IMR-90 (cell line): ENCODE data around the gene SEL1L3. TPM values are rescaled to one million over a fixed set of nuclear protein-coding genes. Genes with fewer than 3 reads are reported as not detected.

Source experiments
- ATAC-seq: fragments of 200-7000 bp; cut with Tn5 transposase; 2 replicates; pipeline ENCODE4 v1.9.1; 2020; ENCODE audit warnings: low read depth, mild to moderate bottlenecking, moderate library complexity
- BruUV-seq: library from RNA; stranded (reverse); fragments of 400-500 nt; replicated peaks from 2 replicates; lab custom pipeline; 2021; lab: Mats Ljungman, UMichigan
- CTCF ChIA-PET: fragments of 300-600 bp; formaldehyde crosslinking; extraction: SDS; loops from one replicate; lab custom pipeline; 2021; ENCODE audit warnings: antibody characterized with exemption; lab: Yijun Ruan, JAX
- POLR2A ChIA-PET: fragments of 300-600 bp; sonication (Branson Sonifier 250); formaldehyde crosslinking; loops from one replicate; lab custom pipeline; 2022; ENCODE audit warnings: antibody characterized with exemption; ENCODE audit not compliant: unreplicated experiment; lab: Charles Lee
- DNase-seq: peaks from one replicate; pipeline ENCODE4 v3.0.0; 2013
- H2AFZ ChIP-seq: replicated peaks from 2 replicates; pipeline ENCODE3; 2013; ENCODE audit warnings: low read length, mild to moderate bottlenecking; ENCODE audit not compliant: poor library complexity
- H2AK5ac ChIP-seq: 2 replicates; pipeline ENCODE4 v1.6.1; 2013; ENCODE audit warnings: low read depth, low read length, inconsistent platforms
- H2AK9ac ChIP-seq: replicated peaks from 2 replicates; pipeline ENCODE3; 2013; ENCODE audit warnings: mild to moderate bottlenecking, low read depth, low read length, moderate library complexity; ENCODE audit not compliant: poor library complexity
- H2BK120ac ChIP-seq: 2 replicates; pipeline ENCODE4 v1.6.1; 2013; ENCODE audit warnings: low read depth, low read length, inconsistent platforms
- H2BK15ac ChIP-seq: 3 replicates; pipeline ENCODE4 v1.6.1; 2013; ENCODE audit warnings: low read depth, low read length, inconsistent platforms
- H2BK20ac ChIP-seq: 2 replicates; pipeline ENCODE4 v1.6.1; 2013; ENCODE audit warnings: low read depth, mild to moderate bottlenecking, inconsistent platforms, low read length, moderate library complexity
- H2BK5ac ChIP-seq: 2 replicates; pipeline ENCODE4 v1.6.1; 2013; ENCODE audit warnings: mild to moderate bottlenecking, low read depth, low read length, inconsistent platforms; ENCODE audit not compliant: poor library complexity, severe bottlenecking
- H3K14ac ChIP-seq: replicated peaks from 2 replicates; pipeline ENCODE4 v1.6.1; 2013; ENCODE audit warnings: low read depth, low read length, inconsistent platforms
- H3K18ac ChIP-seq: 2 replicates; pipeline ENCODE4 v1.6.1; 2013; ENCODE audit warnings: low read depth, low read length, control low read depth
- H3K23ac ChIP-seq: 2 replicates; pipeline ENCODE4 v1.6.1; 2013; ENCODE audit warnings: low read depth, low read length, inconsistent platforms
- H3K27ac ChIP-seq: 2 replicates; pipeline ENCODE4 v1.5.1; 2013; ENCODE audit warnings: mild to moderate bottlenecking, control low read depth, low read length; ENCODE audit not compliant: insufficient read depth
- H3K27me3 ChIP-seq: 2 replicates; pipeline ENCODE4 v1.6.1; 2013; ENCODE audit warnings: low read length; ENCODE audit not compliant: control insufficient read depth, insufficient read depth
- H3K36me3 ChIP-seq: 2 replicates; pipeline ENCODE4 v1.6.1; 2013; ENCODE audit warnings: low read length, mixed read lengths; ENCODE audit not compliant: control insufficient read depth, insufficient read depth
- H3K4ac ChIP-seq: 2 replicates; pipeline ENCODE4 v1.6.1; 2013; ENCODE audit warnings: low read depth, low read length, inconsistent platforms
- H3K4me1 ChIP-seq: 2 replicates; pipeline ENCODE4 v1.6.1; 2013; ENCODE audit warnings: low read length, mixed read lengths; ENCODE audit not compliant: control insufficient read depth, insufficient read depth
- H3K4me2 ChIP-seq: 2 replicates; pipeline ENCODE4 v1.6.1; 2013; ENCODE audit warnings: low read depth, mild to moderate bottlenecking, control low read depth, low read length, moderate library complexity
- H3K4me3 ChIP-seq: 2 replicates; pipeline ENCODE4 v1.5.1; 2013; ENCODE audit warnings: low read depth, mild to moderate bottlenecking, control low read depth, low read length, moderate library complexity; ENCODE audit not compliant: insufficient read depth
- H3K56ac ChIP-seq: 2 replicates; pipeline ENCODE4 v1.6.1; 2013; ENCODE audit warnings: low read length, inconsistent platforms; ENCODE audit not compliant: insufficient read depth; ENCODE audit errors: extremely low read depth
- H3K79me1 ChIP-seq, 2 experiments: 2 replicates each; pipeline ENCODE4 v1.6.1; 2013; ENCODE audit warnings: low read length in 2 of 2, inconsistent platforms in 1 of 2, low read depth in 1 of 2
- H3K9ac ChIP-seq: 2 replicates; pipeline ENCODE4 v1.6.1; 2013; ENCODE audit warnings: low read depth, low read length, control low read depth
- H3K9me1 ChIP-seq: 2 replicates; pipeline ENCODE4 v1.6.1; 2013; ENCODE audit warnings: low read length, inconsistent platforms; ENCODE audit not compliant: insufficient read depth
- H3K9me3 ChIP-seq: 2 replicates; pipeline ENCODE4 v1.6.1; 2013; ENCODE audit warnings: low read length; ENCODE audit not compliant: control insufficient read depth, insufficient read depth
- H4K20me1 ChIP-seq: 2 replicates; pipeline ENCODE4 v1.6.1; 2013; ENCODE audit warnings: low read length, inconsistent platforms; ENCODE audit not compliant: insufficient read depth
- H4K5ac ChIP-seq: 2 replicates; pipeline ENCODE4 v1.6.1; 2013; ENCODE audit warnings: mild to moderate bottlenecking, low read depth, low read length, control low read depth
- H4K8ac ChIP-seq, 2 experiments: 2 replicates each; pipeline ENCODE4 v1.6.1; 2013; ENCODE audit warnings: low read depth in 2 of 2, low read length in 2 of 2, control low read depth in 1 of 2, inconsistent platforms in 1 of 2
- H4K91ac ChIP-seq: 2 replicates; pipeline ENCODE4 v1.6.1; 2013; ENCODE audit warnings: low read depth, low read length, inconsistent platforms; ENCODE audit not compliant: insufficient read depth
- BHLHE40 ChIP-seq: fragments of 150-350 bp; IDR thresholded peaks from 2 replicates; pipeline ENCODE4 v1.6.1; 2016; ENCODE audit warnings: mild to moderate bottlenecking, low read depth, low read length
- CEBPB ChIP-seq: IDR thresholded peaks from 2 replicates; pipeline ENCODE4 v1.6.1; 2012; ENCODE audit warnings: low read depth, low read length, improper control_type of control experiment
- CHD1 ChIP-seq: IDR thresholded peaks from 2 replicates; pipeline ENCODE4 v1.6.1; 2012; ENCODE audit warnings: low read depth, low read length, improper control_type of control experiment
- FOS ChIP-seq: fragments of 150-350 bp; IDR thresholded peaks from 2 replicates; pipeline ENCODE4 v1.6.1; 2016; ENCODE audit warnings: low read depth, low read length
- MAFK ChIP-seq: IDR thresholded peaks from 2 replicates; pipeline ENCODE4 v1.6.1; 2012; ENCODE audit warnings: low read depth, low read length, improper control_type of control experiment
- MAZ ChIP-seq: IDR thresholded peaks from 2 replicates; pipeline ENCODE4 v1.6.1; 2012; ENCODE audit warnings: low read depth, mild to moderate bottlenecking, low read length, improper control_type of control experiment, moderate library complexity, borderline replicate concordance
- MXI1 ChIP-seq: IDR thresholded peaks from 2 replicates; pipeline ENCODE4 v1.6.1; 2012; ENCODE audit warnings: low read depth, mild to moderate bottlenecking, low read length, moderate library complexity, borderline replicate concordance
- NFE2L2 ChIP-seq: fragments of 150-350 bp; IDR thresholded peaks from 2 replicates; pipeline ENCODE4 v1.6.1; 2016; ENCODE audit warnings: low read depth, mild to moderate bottlenecking, low read length
- POLR2A ChIP-seq: IDR thresholded peaks from 2 replicates; pipeline ENCODE4 v1.6.1; 2012; ENCODE audit warnings: mild to moderate bottlenecking, low read depth, low read length
- RAD21 ChIP-seq: IDR thresholded peaks from 2 replicates; pipeline ENCODE4 v1.6.1; 2012; ENCODE audit warnings: low read length, improper control_type of control experiment
- RCOR1 ChIP-seq: IDR thresholded peaks from 2 replicates; pipeline ENCODE4 v1.6.1; 2012; ENCODE audit warnings: mild to moderate bottlenecking, low read length, improper control_type of control experiment; ENCODE audit not compliant: insufficient replicate concordance
- RFX5 ChIP-seq: IDR thresholded peaks from 2 replicates; pipeline ENCODE4 v1.8.0; 2012; ENCODE audit warnings: low read depth, mild to moderate bottlenecking, low read length, moderate library complexity
- SMC3 ChIP-seq: fragments of 150-350 bp; IDR thresholded peaks from 2 replicates; pipeline ENCODE4 v1.6.1; 2016; ENCODE audit warnings: low read depth, mild to moderate bottlenecking, antibody characterized with exemption, low read length, moderate library complexity
- WGBS, 2 experiments: methylation state at CpG; one replicate each; pipeline versions ENCODE4 v1.1.5 to v1.1.7; 2013; ENCODE audit warnings: missing lambda C conversion rate in 2 of 2; ENCODE audit not compliant: insufficient read length in 1 of 2; ENCODE audit errors: extremely low coverage in 2 of 2; 5-methylcytosine and 5-hydroxymethylcytosine counted together
- dilution Hi-C: fragments of 300-500 bp; cut with HindIII; formaldehyde crosslinking; loops from one replicate; pipeline ENCODE4 v1.14.3; 2018; ENCODE audit warnings: low sequenced_read_pairs; ENCODE audit not compliant: unreplicated experiment
- in situ Hi-C: fragments of 300-500 bp; cut with MboI; formaldehyde crosslinking; loops from 3 replicates; pipeline ENCODE4 v1.14.3; 2019; ENCODE audit warnings: low sequenced_read_pairs, inconsistent platforms, mixed read lengths
- intact Hi-C: fragments of 100-400 bp; cut with micrococcal nuclease; formaldehyde crosslinking; loops from 2 replicates; pipeline ENCODE4 v1.10.0; 2022
- polyA plus RNA-seq, 3 experiments: library from polyadenylated mRNA; depleted of rRNA; stranded (reverse); fragments of >200 nt; gene quantifications; 2 replicates each; pipeline ENCODE4 v1.2.3, GENCODE V29; 2012; ENCODE audit warnings: low replicate concordance in 1 of 3
- total RNA-seq: library from RNA; depleted of rRNA; stranded (reverse); fragments of >200 nt; gene quantifications from 2 replicates; pipeline ENCODE4 v1.2.3, GENCODE V29; 2012
- TF ChIP-seq, protein P1 (sequence below): conservative IDR thresholded peaks from 2 replicates; pipeline ENCODE4 v1.5.1; 2012; ENCODE audit warnings: mild to moderate bottlenecking, low read depth, low read length, improper control_type of control experiment
- TF ChIP-seq, protein P2 (sequence below): fragments of 150-350 bp; IDR thresholded peaks from 2 replicates; pipeline ENCODE4 v1.6.1; 2016; ENCODE audit warnings: low read depth, mild to moderate bottlenecking, low read length, moderate library complexity, borderline replicate concordance
- TF ChIP-seq, protein P3 (sequence below): fragments of 150-350 bp; IDR thresholded peaks from 2 replicates; pipeline ENCODE4 v1.6.1; 2017; ENCODE audit warnings: mild to moderate bottlenecking, antibody characterized with exemption, low read length, low read depth

Gene SEL1L3
- total and polyA plus RNA-seq, 2 of the 4 experiments (the other 2 are of a cell fraction), result 16.4 to 43.7 TPM

DNA sequence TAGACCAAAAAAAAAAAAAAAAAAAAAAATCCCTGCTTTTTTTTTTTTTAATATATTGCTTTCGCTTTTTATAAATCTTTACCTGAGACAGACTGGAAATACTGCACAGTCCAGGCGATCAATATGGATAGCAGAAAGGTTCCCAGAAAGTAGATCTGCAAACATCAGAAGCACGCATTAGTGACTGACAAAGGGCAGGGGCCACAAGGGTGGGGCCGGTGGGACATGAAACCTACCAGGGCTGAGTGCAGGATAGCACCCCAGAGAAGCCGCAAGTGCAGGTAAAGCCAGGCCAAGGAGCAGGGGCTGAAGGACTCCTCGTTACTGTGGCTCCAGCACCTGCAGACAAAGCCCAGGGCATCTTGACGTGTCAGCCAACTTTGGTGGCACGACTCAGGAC is 105.3 kb downstream of the SEL1L3 start:
- H3K23ac ChIP-seq, result no peak overlapping the region
- no peak overlapping the region for H3K4ac ChIP-seq
- DNase-seq (no peak), ATAC-seq (no peak)
- no peak overlapping the region for H2BK20ac ChIP-seq
- no TSS peak for BruUV-seq
- ChIA-PET POLR2A (no interaction called here), CTCF (no interaction called here)
- intact Hi-C loops (no loop called here), dilution Hi-C loops (no loop called here), in situ Hi-C loops (no loop called here)
- H4K20me1 ChIP-seq, result no peaks in the 10 kb centered on the region
- H4K91ac ChIP-seq, result no peak overlapping the region
- no peak overlapping the region for H3K14ac ChIP-seq
- no peak overlapping the region for H2BK15ac ChIP-seq
- no peak overlapping the region for H3K18ac ChIP-seq
- H3K79me1 ChIP-seq, result no peaks in the 10 kb centered on the region
- H3K4me1 ChIP-seq, result peaks cover 2% of the 10 kb centered on the region; the same call in 1 of the 2 replicates
- no peak overlapping the region for H4K8ac ChIP-seq
- H3K9me1 ChIP-seq, result no peaks in the 10 kb centered on the region
- 100% methylated on average over 2 of the region's 8 CpGs; no CpG with 5 or more reads in 1 of the 2 experiments for WGBS, 2 experiments
- no peak overlapping the region for H3K4me3 ChIP-seq
- H3K4me2 ChIP-seq, result no peak overlapping the region
- H3K27ac ChIP-seq, result no peak overlapping the region
- H2BK5ac ChIP-seq, result no peak overlapping the region
- no peak overlapping the region for H2BK120ac ChIP-seq
- H2AK5ac ChIP-seq, result no peak overlapping the region
- H3K9me3 ChIP-seq, result no peaks in the 10 kb centered on the region
- TF ChIP-seq CHD1 (no peak), CEBPB (no peak), RAD21 (no peak), MXI1 (no peak), RCOR1 (no peak), BHLHE40 (no peak), POLR2A (no peak), RFX5 (no peak), MAZ (no peak), FOS (no peak), NFE2L2 (no peak), MAFK (no peak), SMC3 (no peak)
- TF ChIP-seq, protein P1, sequence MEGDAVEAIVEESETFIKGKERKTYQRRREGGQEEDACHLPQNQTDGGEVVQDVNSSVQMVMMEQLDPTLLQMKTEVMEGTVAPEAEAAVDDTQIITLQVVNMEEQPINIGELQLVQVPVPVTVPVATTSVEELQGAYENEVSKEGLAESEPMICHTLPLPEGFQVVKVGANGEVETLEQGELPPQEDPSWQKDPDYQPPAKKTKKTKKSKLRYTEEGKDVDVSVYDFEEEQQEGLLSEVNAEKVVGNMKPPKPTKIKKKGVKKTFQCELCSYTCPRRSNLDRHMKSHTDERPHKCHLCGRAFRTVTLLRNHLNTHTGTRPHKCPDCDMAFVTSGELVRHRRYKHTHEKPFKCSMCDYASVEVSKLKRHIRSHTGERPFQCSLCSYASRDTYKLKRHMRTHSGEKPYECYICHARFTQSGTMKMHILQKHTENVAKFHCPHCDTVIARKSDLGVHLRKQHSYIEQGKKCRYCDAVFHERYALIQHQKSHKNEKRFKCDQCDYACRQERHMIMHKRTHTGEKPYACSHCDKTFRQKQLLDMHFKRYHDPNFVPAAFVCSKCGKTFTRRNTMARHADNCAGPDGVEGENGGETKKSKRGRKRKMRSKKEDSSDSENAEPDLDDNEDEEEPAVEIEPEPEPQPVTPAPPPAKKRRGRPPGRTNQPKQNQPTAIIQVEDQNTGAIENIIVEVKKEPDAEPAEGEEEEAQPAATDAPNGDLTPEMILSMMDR, result no peak
- TF ChIP-seq, protein P2, sequence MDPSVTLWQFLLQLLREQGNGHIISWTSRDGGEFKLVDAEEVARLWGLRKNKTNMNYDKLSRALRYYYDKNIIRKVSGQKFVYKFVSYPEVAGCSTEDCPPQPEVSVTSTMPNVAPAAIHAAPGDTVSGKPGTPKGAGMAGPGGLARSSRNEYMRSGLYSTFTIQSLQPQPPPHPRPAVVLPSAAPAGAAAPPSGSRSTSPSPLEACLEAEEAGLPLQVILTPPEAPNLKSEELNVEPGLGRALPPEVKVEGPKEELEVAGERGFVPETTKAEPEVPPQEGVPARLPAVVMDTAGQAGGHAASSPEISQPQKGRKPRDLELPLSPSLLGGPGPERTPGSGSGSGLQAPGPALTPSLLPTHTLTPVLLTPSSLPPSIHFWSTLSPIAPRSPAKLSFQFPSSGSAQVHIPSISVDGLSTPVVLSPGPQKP, result no peak
- TF ChIP-seq, protein P3, sequence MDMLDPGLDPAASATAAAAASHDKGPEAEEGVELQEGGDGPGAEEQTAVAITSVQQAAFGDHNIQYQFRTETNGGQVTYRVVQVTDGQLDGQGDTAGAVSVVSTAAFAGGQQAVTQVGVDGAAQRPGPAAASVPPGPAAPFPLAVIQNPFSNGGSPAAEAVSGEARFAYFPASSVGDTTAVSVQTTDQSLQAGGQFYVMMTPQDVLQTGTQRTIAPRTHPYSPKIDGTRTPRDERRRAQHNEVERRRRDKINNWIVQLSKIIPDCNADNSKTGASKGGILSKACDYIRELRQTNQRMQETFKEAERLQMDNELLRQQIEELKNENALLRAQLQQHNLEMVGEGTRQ, result no peak
- H2AK9ac ChIP-seq, result no peak overlapping the region
- H3K36me3 ChIP-seq, result 0 out of 2 replicates have a peak, but pooled peaks cover 2% of the 10 kb centered on the region
- H2AFZ ChIP-seq, result no peak overlapping the region
- no peak overlapping the region for H4K5ac ChIP-seq
- no peaks in the 10 kb centered on the region for H3K27me3 ChIP-seq
- no peak overlapping the region for H3K56ac ChIP-seq
- H3K9ac ChIP-seq, result no peak overlapping the region
